HEK293T (cell line): Measurements from ENCODE around the gene ALDH3A2.

Experiments used
- CTCF ChIA-PET: fragments of 350-600 bp; formaldehyde crosslinking; extraction: SDS; loops from one replicate; lab custom pipeline; 2021; ENCODE audit warnings: antibody characterized with exemption, inconsistent platforms; lab: Yijun Ruan, JAX
- POLR2A ChIA-PET: fragments of 350-600 bp; formaldehyde crosslinking; extraction: SDS; loops from one replicate; lab custom pipeline; 2020; ENCODE audit warnings: antibody characterized with exemption, inconsistent platforms; lab: Yijun Ruan, JAX
- DNase-seq: peaks from one replicate; pipeline ENCODE4 v3.0.0; 2012; ENCODE audit warnings: mixed read lengths; ENCODE audit errors: extremely low spot score
- ARNT ChIP-seq: fragments of 450-650 bp; IDR thresholded peaks from 2 replicates; pipeline ENCODE4 v1.6.1; 2017; ENCODE audit warnings: mild to moderate bottlenecking
- BHLHE40 ChIP-seq: fragments of 450-650 bp; IDR thresholded peaks from 2 replicates; pipeline ENCODE4 v1.6.1; 2016; ENCODE audit warnings: mild to moderate bottlenecking, moderate library complexity, borderline replicate concordance
- CTBP1 ChIP-seq: fragments of 450-650 bp; IDR thresholded peaks from 2 replicates; pipeline ENCODE4 v1.6.1; 2016; ENCODE audit warnings: borderline replicate concordance
- ELF4 ChIP-seq: fragments of 450-650 bp; IDR thresholded peaks from 2 replicates; pipeline ENCODE4 v1.6.1; 2017; ENCODE audit warnings: antibody characterized with exemption
- FOXA1 ChIP-seq: fragments of 450-650 bp; IDR thresholded peaks from 2 replicates; pipeline ENCODE4 v1.6.1; 2016; ENCODE audit warnings: mild to moderate bottlenecking
- FOXK2 ChIP-seq: fragments of 450-650 bp; IDR thresholded peaks from 2 replicates; pipeline ENCODE4 v1.6.1; 2016; ENCODE audit warnings: mild to moderate bottlenecking
- FOXM1 ChIP-seq: fragments of 450-650 bp; IDR thresholded peaks from 2 replicates; pipeline ENCODE4 v1.6.1; 2017; ENCODE audit warnings: mild to moderate bottlenecking, borderline replicate concordance
- HDGF ChIP-seq: fragments of 450-650 bp; IDR thresholded peaks from 2 replicates; pipeline ENCODE4 v1.6.1; 2017; ENCODE audit warnings: antibody characterized with exemption, borderline replicate concordance
- L3MBTL2 ChIP-seq: fragments of 450-650 bp; conservative IDR thresholded peaks from 2 replicates; pipeline ENCODE4 v1.6.1; 2016; ENCODE audit warnings: mild to moderate bottlenecking
- LEF1 ChIP-seq: fragments of 450-650 bp; IDR thresholded peaks from 2 replicates; pipeline ENCODE4 v1.6.1; 2017; ENCODE audit warnings: mild to moderate bottlenecking, borderline replicate concordance
- NFRKB ChIP-seq: fragments of 450-650 bp; IDR thresholded peaks from 2 replicates; pipeline ENCODE4 v1.6.1; 2016; ENCODE audit warnings: mild to moderate bottlenecking, moderate library complexity
- PKNOX1 ChIP-seq: fragments of 450-650 bp; IDR thresholded peaks from 2 replicates; pipeline ENCODE4 v1.6.1; 2016
- SP1 ChIP-seq: fragments of 450-650 bp; IDR thresholded peaks from 2 replicates; pipeline ENCODE4 v1.6.1; 2017
- SUZ12 ChIP-seq: fragments of 450-650 bp; IDR thresholded peaks from 2 replicates; pipeline ENCODE4 v1.6.1; 2016; ENCODE audit warnings: mild to moderate bottlenecking
- TARDBP ChIP-seq: fragments of 450-650 bp; IDR thresholded peaks from 2 replicates; pipeline ENCODE4 v1.6.1; 2016
- ZNF384 ChIP-seq: fragments of 450-650 bp; IDR thresholded peaks from 2 replicates; pipeline ENCODE4 v1.6.1; 2016

The ALDH3A2 gene

GRCh38 chr17:19686400-19687090, 38.0 kb downstream of the ALDH3A2 start:
- no peak for DNase-seq
- ChIA-PET CTCF (no interaction called here), POLR2A (no interaction called here)
- TF ChIP-seq CTBP1 (no peak), SUZ12 (no peak), FOXK2 (no peak), FOXM1 (no peak), NFRKB (no peak), HDGF (no peak), BHLHE40 (no peak), FOXA1 (no peak), L3MBTL2 (no peak), ELF4 (no peak), LEF1 (no peak), ARNT (no peak), ZNF384 (no peak), PKNOX1 (no peak), TARDBP (no peak), SP1 (no peak)

GRCh38 chr17:19702217-19702641, 53.7 kb downstream of the ALDH3A2 start:
- no peak for TF ChIP-seq BHLHE40
- no peak for TF ChIP-seq FOXA1
- no peak for TF ChIP-seq L3MBTL2
- TF ChIP-seq PKNOX1: peak; percentile 35; the same call in 1 of the 2 replicates
- TF ChIP-seq ZNF384: no peak
- TF ChIP-seq FOXK2: no peak
- ChIA-PET POLR2A (no interaction called here), CTCF (interaction anchor here (1.1 kb wide), 1 partner anchor 64 kb away, joined by 3 read pairs; no protein-coding TSS in a partner anchor)
- peak; percentile 3 for DNase-seq

GRCh38 chr17:19703106-19703827, 54.7 kb downstream of the ALDH3A2 start:
- peak; percentile 6 for DNase-seq
- POLR2A ChIA-PET: no interaction called here
- CTCF ChIA-PET: no interaction called here
- TF ChIP-seq FOXA1 (no peak), FOXK2 (no peak), ELF4 (no peak), TARDBP (no peak), SUZ12 (no peak), ARNT (no peak), L3MBTL2 (no peak), PKNOX1 (no peak), ZNF384 (no peak), SP1 (no peak), HDGF (no peak), LEF1 (no peak), BHLHE40 (no peak), NFRKB (no peak), CTBP1 (no peak), FOXM1 (no peak)

- no peak for DNase-seq
- POLR2A ChIA-PET: no interaction called here
- no peak for TF ChIP-seq BHLHE40
- TF ChIP-seq ZNF384: no peak
- CTCF ChIA-PET: interaction anchor here (1.7 kb wide), 1 partner anchor 58 kb away, joined by 4 read pairs; no protein-coding TSS in a partner anchor
Observed at GRCh38 chr17:19703828-19704613, 55.5 kb downstream of the ALDH3A2 start.

- TF ChIP-seq PKNOX1 (no peak), ZNF384 (no peak), FOXK2 (no peak), FOXM1 (no peak), ELF4 (no peak), FOXA1 (no peak), CTBP1 (no peak), HDGF (no peak), NFRKB (no peak), SUZ12 (no peak), L3MBTL2 (no peak)
- POLR2A ChIA-PET: no interaction called here
- CTCF ChIA-PET: interaction anchor here (1.7 kb wide), 1 partner anchor 57 kb away, joined by 4 read pairs; no protein-coding TSS in a partner anchor
- no peak for DNase-seq
Observed at GRCh38 chr17:19705201-19705600, 56.6 kb downstream of the ALDH3A2 start.
